GM21367 (cell line): ENCODE measurements around the gene TNFRSF9.

Source experiments
- ATAC-seq: cut with Tn5 transposase; IDR thresholded peaks from one replicate; pipeline ENCODE4 v1.9.1; 2021; ENCODE audit not compliant: unreplicated experiment

The TNFRSF9 gene

DNA sequence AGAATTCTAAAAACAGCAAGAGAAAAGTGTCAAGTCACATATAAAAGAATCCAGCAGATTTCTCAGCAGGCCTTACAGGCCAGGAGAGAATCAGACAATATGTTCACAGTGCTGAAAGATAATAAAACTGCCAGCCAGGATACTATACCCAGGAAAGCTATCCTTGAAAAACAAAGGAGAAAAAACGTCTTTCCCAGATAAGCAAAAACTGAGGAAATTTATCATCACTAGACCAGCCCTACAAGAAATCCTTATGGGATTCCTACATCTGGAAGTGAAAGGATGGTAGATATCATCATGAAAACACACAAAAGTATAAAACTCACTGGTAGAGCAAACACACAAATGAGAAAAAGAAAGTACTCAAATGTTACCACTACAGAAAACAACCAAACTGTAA, 62.6 kb downstream of the TNFRSF9 start:
- ATAC-seq, result no peak

DNA sequence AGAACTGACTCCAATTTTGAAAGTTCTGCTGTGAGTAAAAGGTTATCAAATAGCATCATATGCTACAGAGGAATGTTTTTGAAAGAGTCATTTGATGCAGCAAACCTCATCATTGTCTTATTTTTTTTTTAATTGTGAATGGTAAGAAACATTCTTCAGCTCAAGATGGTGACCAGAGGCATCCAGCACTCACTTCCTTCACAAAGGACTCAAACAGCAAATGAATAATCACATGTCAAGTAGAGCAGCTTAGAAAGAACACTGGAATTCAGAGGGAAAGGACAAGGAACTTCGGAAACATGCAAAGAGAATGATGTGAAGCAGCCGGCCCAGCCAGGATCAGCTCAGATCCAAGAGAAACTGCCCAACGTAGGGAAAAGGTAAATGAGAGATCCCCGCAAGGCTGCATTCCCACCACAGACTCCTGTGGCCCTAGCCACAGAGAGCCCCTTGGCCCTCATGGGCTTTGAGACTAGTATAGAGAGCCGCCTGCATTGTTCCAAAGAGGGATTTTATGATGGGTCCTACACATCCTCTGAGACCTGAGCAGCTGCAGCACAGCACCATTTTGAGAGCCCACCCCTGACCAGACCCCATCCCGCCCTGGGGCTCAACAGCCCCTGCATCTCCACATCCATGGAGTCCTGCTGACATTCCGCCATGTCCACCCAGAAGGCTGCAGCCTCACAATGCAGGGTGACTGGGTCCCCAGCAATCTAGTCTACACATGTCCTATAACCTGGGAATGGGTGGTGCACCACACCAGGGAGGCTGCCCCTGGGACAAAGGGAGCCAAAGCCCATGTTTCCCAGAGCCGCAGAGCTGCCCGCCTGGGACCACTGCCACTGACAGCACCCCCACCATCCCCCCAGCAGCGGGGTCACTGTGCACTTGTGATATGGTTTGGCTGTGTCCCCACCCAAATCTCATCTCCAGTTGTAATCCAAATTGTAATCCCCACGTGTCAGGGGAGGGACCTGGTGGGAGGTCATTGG, 66.5 kb downstream of the TNFRSF9 start:
- no peak for ATAC-seq

DNA sequence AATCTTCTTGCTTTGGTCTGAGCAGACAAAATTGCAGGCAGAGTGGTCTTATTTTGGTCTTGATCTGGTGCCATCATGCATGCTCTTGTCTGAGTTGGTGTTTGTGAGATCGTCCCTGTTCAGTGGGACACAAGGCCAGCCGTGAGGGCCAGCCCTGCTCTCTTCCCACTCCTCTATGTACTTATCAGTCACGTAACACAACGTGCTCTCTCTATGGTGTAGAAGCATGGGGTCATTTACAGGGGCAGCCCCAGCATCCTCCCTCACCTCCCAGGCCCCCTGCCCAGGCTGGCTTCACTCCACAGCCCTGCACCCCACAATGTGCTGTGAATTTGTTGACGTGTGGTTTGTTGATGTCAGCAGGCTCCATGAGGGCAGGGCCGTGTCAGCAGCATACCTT, 69.5 kb downstream of the TNFRSF9 start:
- ATAC-seq, result no peak

DNA sequence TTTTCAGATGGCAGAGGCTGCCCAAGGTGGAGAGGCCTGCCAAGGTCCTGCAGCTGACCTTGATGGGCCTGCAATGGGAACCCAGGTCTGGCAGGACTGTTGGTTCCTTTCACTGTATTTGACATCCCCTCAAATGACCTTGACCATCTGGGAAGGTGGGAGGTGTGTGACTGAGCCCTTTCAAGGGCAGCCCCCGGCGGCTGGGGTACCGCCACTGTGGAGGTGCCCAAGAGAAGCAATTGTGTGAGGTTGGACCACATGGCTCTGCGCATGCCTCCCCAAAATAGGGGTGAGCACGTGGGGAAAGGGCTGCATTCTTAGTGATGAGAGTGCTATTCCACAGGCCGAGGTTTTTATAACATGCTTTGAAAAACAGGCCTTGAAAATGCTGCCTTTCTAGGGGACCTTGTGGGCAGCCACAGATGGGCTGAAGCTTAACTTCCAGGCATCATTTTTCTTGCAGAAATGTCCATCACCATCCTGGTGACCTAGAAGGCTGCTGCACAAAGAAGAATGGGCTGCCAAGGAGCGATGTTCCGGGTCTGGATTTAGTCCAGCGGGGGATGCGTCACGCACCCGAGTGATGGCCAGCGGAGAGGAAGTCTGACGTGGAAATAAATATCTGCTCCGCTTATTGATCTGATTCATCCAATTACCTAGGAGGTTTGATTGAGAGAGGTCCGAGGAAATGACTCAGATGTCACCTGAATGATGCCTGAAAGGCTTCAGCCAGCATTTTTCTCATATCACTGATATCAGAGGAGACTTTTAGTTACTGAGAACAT, 71.3 kb downstream of the TNFRSF9 start:
- ATAC-seq, result no peak

DNA sequence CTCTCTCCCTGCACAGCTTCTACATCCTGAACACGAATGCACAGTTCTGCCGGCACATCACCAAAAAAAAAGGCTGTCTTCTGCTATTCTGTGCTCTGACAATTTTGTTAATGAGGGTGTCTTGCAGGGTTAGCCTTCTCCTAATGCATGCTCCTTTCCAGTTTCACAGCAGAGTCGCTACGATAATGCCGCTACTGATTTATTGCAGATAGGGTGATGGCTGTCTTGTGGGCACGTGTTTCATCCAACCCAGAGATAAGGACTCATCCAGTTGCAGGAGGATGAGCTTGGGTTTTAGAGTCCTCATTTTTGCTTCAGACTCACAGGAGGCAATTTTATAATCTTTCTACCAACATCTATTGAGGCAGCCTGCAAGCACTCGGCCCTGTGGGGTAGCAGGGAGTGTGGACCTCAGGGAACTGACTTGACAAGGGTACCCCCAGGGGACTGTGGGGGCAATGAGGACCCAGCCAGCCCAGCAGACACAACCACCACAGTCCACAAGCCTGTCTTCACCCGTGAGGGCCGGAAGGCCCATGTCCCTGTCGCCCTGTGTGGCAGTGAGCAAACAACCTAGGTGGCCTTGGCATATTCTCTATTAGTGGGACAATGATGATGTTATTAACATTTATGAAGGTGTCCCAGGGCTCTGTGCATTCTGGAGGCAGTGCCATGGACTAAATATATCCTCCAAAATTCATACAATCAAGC, 72.4 kb downstream of the TNFRSF9 start:
- ATAC-seq, result no peak

DNA sequence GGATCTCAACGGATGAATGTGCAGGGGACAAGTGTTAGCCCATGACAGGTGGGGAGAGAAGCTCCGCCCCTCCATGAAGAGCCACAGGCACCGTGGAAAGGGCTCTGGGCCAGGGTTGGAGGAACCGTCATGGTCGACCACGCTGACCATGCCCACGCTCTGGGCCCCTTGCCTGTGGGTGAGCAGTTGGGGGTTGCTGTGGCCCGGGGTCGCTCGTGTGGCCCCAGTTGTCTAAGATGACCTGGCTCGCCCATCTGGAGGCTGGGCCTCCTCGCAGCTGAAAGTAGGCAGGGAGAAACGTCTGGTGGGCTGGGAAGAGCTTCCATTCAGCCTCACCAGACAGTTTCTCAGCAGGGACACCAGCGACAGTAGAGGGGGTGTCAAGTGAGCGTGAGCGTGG, 74.7 kb downstream of the TNFRSF9 start:
- no peak for ATAC-seq
